SHP77 (cell line): ENCODE data around the gene PPIL4.
"Not testable (repeated sequence)": the region's sequence is repeated elsewhere in the genome, so short reads cannot be mapped to it uniquely, and the experiment has no call there.

ENCODE experiments used
- DNase-seq, 2 experiments: peaks; one replicate each; lab custom pipeline; 2025; lab: John Stamatoyannopoulos, UW

PPIL4 gene

DNA sequence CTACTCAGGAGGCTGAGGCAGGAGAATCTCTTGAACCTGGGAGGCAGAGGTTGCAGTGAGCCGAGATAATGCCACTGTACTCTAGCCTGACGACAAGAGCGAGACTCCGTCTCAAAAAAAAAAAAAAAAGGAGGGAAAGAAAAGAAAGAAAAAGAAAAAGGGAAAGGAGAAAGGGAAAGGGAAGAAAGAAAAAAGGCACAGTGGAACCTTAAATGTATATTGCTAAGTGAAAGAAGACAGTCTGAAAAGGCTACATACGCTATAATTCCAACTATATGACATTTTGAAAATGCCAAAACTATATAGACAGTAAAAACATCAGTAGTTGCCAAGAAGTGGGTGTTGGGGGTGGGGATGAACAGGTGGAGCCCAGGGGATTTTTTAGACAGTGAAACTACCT lies 16.2 kb downstream of the PPIL4 start:
- DNase-seq: no peak

- no peak for DNase-seq
Observed at GRCh38 chr6:149515494-149515893, 30.3 kb downstream of the PPIL4 start.

DNA sequence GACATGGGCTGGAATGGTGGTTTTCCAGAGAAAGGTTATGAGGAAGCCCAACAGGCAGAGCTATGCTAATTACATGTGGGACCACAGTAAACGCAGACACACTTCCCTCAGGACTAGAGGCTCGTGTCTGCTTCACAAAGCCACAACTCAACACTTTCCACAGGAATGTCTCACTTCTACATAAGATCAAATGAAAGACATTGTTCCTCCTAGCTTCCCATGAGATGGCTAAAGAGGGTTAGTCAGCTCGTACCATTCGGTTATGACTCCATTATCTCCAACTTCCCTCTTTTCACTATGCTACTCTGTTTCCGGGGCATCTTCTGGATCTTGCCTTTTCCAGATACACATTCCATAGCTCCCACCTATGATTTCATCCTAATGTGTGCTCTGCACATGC lies 31.9 kb downstream of the PPIL4 start:
- DNase-seq: no peak

DNA sequence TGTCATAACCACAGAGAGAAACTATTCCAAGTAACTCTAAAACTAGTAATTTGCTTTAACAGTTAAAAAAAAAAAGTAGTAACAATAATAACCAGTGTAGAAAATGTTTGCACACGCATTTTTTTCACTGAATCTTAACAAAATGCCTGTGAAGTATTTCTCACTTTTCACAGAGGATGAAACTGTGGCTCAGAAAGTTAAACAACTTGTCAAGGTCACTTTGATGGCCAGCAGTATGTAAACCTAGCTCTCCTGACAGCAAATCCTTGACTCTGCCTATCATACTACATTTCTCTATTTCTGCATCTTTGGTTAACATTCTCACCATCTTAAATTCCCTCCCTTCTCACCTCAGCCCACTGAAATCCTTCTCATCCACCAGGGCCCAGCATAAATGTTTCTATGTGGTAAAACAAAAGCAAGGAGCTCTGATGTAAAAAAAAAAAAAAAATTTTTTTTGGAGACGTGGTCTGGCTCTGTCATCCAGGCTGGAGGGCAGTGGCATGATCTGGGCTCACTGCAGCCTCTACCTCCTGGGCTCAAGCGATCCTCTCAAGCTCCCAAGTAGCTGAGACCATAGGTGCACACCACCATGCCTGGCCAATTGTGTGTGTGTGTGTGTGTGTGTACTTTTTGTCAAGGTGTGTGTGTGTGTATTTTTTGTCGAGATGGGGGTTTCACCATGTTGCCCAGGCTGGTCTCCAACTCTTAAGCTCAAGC lies 34.9 kb downstream of the PPIL4 start:
- DNase-seq: no peak

DNA sequence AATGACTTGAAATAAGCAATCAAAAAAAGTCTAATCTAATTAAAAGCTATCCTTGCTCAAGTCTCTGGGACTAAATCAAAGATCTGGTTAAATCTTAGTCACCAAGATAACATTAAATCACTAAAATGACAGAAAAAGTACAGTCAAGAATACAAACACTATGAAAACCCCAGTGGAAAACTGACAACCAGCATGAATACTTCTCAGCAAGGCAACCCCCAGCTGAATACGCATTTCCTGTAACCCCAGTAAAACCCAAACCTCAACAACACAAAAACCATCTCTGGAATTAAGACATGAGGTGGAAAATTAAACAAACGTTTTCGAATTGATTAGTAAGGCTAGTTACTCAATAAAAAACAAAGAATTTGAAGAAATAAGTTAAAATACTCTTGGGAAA lies 37.4 kb downstream of the PPIL4 start:
- no peak for DNase-seq

DNA sequence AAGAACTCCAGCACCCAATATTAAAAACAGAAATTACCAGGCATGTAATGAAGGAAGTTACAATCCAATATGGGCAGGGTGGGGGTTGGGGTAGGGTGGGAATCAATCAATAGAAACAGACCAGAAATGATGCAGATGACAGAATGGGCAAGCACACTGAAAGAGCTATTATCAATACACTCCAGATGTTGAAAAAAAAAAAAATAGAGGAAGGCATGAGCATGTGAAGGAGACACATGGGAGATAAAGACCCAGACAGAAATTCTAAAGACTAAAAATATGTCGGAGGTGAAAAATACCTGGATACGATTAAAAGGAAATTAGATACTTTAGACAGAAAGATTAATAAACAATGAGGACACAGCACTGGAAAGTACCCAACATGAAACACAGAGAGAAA lies 42.0 kb downstream of the PPIL4 start:
- no peak for DNase-seq

DNA sequence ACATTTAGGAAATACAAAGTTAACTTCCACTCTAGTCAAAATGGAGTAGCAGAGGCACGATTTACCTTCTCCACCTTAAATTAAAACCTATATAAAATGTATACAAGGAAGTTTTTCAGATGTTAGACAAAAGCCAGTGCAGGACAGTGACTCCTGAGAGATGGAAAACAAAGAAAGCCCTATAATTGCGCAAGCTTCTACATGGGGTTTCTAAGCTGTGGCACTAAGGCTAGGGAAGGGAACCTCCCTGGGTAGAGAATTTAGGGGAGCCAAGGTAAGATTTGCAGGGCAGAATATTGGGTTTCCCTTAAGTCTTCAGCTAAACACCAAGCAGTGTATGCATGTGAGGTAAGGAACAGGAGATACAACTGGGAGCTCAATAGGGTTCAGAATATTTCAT lies 42.6 kb downstream of the PPIL4 start:
- no peak for DNase-seq

DNA sequence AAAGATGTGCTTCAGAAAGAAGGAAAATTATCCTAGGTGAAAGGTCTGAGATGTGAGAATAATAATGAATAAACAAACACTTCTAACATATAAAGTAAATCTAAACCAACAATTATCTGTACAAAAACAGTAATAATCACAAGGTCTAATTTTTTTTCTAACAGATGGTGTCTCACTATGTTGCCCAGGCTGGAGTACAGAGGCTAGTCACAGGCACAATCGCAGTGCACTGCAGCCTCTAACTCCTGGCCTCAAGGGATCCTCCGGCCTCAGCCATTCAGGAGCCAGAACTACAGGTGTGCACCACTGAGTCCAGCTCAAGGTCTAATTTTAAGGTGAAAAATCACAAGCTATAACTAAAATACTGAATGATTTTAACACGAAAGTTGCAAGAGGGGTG lies 44.1 kb downstream of the PPIL4 start:
- no peak for DNase-seq

GRCh38 chr6:149501201-149501600 lies 44.6 kb downstream of the PPIL4 start:
- no peak for DNase-seq

GRCh38 chr6:149500096-149500495 lies 45.7 kb downstream of the PPIL4 start:
- DNase-seq: no peak

DNA sequence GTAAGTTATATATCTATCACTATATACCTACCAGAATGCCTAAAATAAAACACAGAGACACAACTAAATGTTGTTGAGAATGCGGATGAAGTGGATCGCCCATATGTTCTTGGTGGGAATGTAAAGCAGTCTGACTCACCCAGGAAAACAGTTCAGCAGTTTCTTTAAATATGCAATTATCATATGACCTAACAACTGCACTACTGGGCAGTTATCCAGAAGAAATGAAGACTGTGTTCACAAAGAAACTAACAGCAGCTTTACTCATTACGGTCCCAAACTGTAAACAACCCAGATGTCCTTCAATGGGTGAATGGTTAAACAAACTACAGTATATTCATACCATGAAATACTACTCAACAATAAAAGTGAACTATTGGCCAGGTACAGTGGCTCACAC lies 46.8 kb downstream of the PPIL4 start:
- DNase-seq: no peak

- no peak for DNase-seq
Observed at GRCh38 chr6:149497365-149497764, 48.5 kb downstream of the PPIL4 start.

GRCh38 chr6:149496597-149496996 lies 49.2 kb downstream of the PPIL4 start:
- DNase-seq: not testable (repeated sequence)

DNA sequence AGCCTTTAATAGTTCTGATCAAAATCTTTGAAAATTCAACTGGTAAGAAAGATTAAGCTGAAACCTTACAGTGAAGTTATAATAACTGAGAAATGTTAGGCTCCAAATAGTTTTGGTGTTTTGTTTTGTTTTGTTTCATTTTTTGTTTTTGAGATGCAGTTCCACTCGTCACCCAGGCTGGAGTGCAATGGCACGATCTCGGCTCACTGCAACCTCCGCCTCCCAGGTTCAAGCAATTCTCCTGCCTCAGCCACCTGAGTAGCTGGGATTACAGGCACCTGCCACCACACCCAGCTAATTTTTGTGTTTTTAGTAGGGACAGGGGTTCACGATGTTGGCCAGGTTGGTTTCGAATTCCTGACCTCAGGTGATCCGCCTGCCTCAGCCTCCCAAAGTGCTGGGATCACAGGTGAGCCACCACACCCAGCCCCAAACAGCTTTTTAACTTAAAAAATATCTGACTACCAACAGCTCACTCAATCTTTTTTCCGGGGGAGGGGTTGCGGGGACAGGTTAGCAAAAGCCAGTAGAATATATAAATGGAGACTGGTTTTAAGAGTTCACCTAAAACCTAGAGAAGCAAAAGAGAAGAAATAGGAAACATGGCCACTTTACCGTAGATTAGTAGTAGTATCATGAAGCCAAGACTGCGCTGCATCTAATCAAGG lies 50.4 kb downstream of the PPIL4 start:
- not testable (repeated sequence) for DNase-seq

- DNase-seq: not testable (repeated sequence)
Observed at GRCh38 chr6:149494810-149495209, 51.0 kb downstream of the PPIL4 start.

- DNase-seq: no peak
Observed at GRCh38 chr6:149493761-149494320, 52.0 kb downstream of the PPIL4 start.

GRCh38 chr6:149492798-149493343 lies 53.0 kb downstream of the PPIL4 start:
- no peak for DNase-seq

DNA sequence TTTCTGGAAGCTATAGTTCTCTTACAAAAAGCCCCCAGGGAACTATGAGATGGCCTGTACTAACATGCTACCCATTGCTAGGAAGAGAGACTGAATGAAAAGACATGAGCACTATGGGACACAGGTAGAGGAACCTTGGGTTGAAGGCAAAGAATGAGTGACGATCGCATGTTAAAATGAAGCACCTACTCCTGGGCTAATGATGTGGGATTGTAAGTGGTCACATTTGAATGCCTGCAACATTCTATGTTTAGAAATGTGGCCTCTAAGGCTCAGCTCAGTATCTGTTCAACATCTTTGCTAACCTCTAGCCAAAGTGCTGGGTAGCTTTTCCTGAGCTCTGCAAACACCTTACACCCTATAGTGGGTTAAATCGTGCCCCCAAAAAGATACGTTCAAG lies 55.9 kb downstream of the PPIL4 start:
- DNase-seq: no peak

- no peak for DNase-seq
Observed at GRCh38 chr6:149488815-149489214, 57.0 kb downstream of the PPIL4 start.

DNA sequence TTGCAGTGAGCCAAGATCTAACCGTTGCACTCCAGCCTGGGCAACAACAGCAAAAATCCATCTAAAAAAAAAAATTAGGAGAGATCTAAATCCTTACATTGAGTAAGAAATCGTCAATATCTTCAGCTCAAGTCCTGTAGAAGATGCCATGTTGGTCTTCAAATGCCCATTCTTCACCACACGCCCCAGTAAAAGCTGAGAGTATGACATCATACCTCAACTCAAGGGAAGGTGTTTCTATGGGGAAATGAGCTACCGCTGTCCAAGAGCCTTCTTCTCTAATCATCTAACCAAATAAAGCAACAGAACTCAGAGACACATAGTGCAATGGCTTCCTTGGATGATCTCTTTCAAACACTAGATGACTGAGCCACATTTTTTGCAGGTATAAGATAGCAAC lies 58.5 kb downstream of the PPIL4 start:
- DNase-seq: no peak

DNA sequence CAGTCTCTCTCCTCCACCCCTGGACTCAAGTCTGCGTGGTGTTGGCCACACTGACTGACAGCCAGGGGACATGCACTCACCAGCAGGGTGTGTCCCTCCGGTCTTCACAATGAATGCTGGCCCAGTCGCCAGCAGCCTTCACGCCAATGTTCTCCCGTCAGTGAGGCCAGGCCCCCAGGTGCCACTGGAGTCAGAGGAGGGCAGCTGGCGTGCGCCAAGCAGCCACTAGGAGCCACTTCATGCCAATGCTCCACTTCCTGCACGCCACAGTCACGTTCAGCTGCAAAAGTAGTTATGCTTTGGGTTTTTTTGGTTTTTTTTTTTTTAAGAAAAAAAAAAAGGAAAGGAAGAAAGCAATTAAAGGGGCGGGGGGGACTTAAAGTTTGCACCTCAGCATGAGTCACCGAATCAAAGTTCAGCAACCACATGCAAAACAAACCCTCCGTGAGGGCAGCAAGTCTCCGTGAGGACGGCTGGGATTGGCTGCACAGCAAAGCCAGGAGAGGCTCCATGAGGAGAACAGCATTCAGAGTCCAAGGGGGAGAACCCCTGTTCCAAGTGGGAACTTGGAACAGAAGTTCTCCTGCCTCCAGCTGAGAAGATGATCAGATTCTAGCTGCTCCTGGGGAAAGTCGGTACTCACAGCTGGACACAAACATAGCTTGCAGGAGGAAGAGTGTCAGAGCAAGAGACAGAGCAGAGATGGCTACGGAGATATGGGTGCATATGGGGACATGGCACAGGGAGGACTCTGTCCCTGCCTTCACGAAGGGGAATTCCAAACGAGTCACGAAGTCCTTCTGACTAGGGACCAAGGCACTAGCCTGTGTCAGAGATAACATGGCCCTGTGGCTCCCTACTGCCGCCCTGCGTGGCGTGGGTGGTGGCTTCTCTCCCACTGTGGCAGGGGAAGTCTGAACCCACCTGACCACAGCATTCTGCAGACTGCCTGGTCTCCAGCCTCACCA lies 60.8 kb downstream of the PPIL4 start, which contains the start of gene ZC3H12D:
TSS of gene ZC3H12D (minus strand) at position 282 of the 968 bp plus-strand sequence. CDS start 10,471 bp downstream, outside the sequence.
- DNase-seq: peak; percentile 69 to 71
